ENCODE measurements around the gene PIP5KL1.

The PIP5KL1 gene

DNA sequence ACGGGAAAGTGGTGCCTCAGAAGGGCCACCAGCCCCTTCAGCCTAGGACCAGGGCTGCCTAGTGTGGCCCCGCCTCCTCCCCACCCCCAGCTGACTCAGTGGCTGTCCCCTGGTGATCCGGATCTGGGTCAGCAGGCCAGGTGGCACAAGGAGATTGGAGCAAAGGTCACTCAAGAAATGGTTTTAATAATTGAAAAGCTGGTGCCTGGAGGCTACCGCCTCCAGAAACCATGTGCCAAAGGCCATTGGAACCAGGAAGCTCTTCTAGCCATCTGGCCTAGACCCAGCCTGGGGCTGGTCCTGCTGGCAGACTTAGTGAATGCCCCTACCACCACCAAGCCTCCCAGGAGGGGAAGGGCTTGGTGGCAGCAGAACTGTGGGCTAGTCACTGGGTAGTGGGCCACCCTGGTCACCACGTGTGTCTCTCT is 15.2 kb downstream of the PIP5KL1 start:
- no peak for DNase-seq
- H3K27ac ChIP-seq = no peak overlapping the region
- no peaks in the 10 kb centered on the region for H3K9me3 ChIP-seq (ENCODE audit: severe bottlenecking)
- TF ChIP-seq, protein P1, sequence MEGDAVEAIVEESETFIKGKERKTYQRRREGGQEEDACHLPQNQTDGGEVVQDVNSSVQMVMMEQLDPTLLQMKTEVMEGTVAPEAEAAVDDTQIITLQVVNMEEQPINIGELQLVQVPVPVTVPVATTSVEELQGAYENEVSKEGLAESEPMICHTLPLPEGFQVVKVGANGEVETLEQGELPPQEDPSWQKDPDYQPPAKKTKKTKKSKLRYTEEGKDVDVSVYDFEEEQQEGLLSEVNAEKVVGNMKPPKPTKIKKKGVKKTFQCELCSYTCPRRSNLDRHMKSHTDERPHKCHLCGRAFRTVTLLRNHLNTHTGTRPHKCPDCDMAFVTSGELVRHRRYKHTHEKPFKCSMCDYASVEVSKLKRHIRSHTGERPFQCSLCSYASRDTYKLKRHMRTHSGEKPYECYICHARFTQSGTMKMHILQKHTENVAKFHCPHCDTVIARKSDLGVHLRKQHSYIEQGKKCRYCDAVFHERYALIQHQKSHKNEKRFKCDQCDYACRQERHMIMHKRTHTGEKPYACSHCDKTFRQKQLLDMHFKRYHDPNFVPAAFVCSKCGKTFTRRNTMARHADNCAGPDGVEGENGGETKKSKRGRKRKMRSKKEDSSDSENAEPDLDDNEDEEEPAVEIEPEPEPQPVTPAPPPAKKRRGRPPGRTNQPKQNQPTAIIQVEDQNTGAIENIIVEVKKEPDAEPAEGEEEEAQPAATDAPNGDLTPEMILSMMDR (IDR thresholded peaks at IDR 0.05; ENCODE audit: low read depth, low read length) = no peak
- H3K27me3 ChIP-seq (ENCODE audit: insufficient read depth, low read depth, severe bottlenecking) = no peaks in the 10 kb centered on the region
- no peak overlapping the region for H3K4me3 ChIP-seq (ENCODE audit: low read depth, low read length)
- H3K36me3 ChIP-seq = peaks cover 24% of the 10 kb centered on the region

DNA sequence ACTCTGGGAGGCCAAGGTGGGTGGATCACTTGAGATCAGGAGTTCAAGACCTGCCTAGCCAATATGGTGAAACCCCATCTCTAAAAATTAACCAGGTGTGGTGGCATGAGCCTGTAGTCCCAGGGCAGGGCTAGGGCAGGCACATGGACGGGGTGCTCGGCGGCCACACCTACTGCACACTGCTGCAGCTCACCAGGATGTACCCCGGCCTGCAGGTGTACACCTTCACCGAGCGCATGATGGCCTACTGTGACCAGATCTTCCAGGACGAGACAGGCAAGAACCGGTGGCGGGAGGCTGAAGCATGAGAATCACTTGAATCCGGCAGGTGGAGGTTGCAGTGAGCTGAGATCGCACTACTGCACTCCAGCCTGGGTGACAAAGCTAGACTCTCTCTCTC is 16.9 kb downstream of the PIP5KL1 start:
- Histone ChIP-seq H3K36me3 (peaks cover 27% of the 10 kb centered on the region), H3K9me3 (ENCODE audit: severe bottlenecking) (no peaks in the 10 kb centered on the region), H3K27ac (no peak overlapping the region), H3K4me3 (ENCODE audit: low read depth, low read length) (no peak overlapping the region), H3K27me3 (ENCODE audit: insufficient read depth, low read depth, severe bottlenecking) (no peaks in the 10 kb centered on the region)
- no peak for DNase-seq
- TF ChIP-seq, protein P1 (IDR thresholded peaks at IDR 0.05; ENCODE audit: low read depth, low read length) = no peak

DNA sequence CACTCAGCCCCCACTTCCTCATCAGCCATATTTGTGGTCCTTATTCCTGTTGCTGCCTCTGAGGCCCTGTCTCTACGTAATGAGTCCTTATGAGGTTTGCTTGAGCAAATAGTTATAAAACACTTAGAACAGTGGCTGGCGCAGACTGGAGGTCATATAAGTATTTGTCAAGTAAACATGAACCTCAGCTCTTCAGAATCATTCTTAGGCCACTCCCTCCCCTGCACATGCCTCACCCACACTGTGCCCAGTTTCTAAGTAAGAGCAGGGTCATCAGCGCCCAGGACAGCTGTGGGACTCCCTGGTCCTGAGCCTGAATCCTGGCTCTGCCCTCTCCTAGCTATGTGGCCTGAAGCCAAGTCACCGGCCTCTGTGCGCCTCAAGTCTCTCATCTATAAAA is 17.7 kb downstream of the PIP5KL1 start:
- DNase-seq = no peak
- Histone ChIP-seq H3K27me3 (ENCODE audit: insufficient read depth, low read depth, severe bottlenecking) (no peaks in the 10 kb centered on the region), H3K27ac (no peak overlapping the region), H3K9me3 (ENCODE audit: severe bottlenecking) (no peaks in the 10 kb centered on the region), H3K36me3 (peaks cover 28% of the 10 kb centered on the region), H3K4me3 (ENCODE audit: low read depth, low read length) (no peak overlapping the region)
- TF ChIP-seq, protein P1 (IDR thresholded peaks at IDR 0.05; ENCODE audit: low read depth, low read length) = no peak

DNA sequence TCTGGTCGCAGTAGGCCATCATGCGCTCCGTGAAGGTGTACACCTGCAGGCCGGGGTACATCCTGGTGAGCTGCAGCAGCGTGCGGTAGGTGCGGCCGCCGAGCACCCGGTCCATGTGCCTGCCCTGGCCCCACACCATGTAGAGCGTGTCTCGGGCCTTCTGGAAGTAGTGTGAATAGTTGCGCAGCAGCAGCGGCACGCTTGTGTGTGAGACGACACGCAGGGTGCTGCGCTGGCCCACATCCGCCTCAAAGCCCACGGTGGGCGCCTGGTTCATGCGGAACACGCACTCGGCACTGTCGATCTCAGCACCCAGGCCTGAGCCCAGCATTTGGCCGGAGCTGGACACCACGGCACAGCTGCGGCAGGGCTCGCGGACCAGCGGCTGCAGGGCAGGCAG is 18.3 kb downstream of the PIP5KL1 start:
- no peak overlapping the region for H3K27ac ChIP-seq
- no peak overlapping the region for H3K4me3 ChIP-seq (ENCODE audit: low read depth, low read length)
- peaks cover 28% of the 10 kb centered on the region for H3K36me3 ChIP-seq

DNA sequence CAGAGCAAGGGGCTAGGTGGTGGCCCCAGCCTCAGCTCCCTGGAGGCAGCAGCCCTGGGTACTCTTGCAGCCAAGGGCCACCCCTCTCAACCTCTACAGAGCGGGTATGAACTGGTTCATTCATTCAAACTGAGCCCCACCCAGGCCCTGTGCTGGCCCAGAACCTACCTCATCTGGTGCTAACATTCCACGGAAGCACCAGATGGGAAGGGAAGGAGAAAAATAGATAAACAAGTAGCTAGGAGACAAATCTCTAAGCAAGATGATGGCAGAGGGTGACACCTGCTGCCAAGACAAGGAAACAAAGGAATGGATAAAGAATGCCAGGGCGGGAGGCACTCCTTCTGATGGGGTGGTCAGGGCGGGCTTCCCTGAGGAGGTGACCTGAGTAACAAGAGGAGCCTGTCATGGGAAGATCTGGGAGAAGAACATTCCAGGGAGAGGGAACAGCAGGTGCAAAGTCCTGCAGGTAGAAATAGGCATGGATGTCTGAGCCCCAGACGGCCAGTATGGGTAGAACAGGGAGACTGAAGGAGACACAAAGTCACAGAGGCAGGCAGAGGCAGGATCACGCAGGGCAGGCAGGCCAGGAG is 19.9 kb downstream of the PIP5KL1 start:
- H3K36me3 ChIP-seq = peaks cover 28% of the 10 kb centered on the region
- peak; percentile 67 for DNase-seq
- H3K27ac ChIP-seq = peak overlapping the region; percentile 48
- H3K27me3 ChIP-seq (ENCODE audit: insufficient read depth, low read depth, severe bottlenecking) = no peaks in the 10 kb centered on the region
- no peak overlapping the region for H3K4me3 ChIP-seq (ENCODE audit: low read depth, low read length)
- TF ChIP-seq, protein P1 (IDR thresholded peaks at IDR 0.05; ENCODE audit: low read depth, low read length) = peak; percentile 57; the same call in 1 of the 2 replicates
- H3K9me3 ChIP-seq (ENCODE audit: severe bottlenecking) = no peaks in the 10 kb centered on the region

More for the DNA sequence above, 18.3 kb downstream of the PIP5KL1 start:
- H3K9me3 ChIP-seq (ENCODE audit: severe bottlenecking) = no peaks in the 10 kb centered on the region
- TF ChIP-seq, protein P1 (IDR thresholded peaks at IDR 0.05; ENCODE audit: low read depth, low read length) = no peak
- DNase-seq = no peak
- H3K27me3 ChIP-seq (ENCODE audit: insufficient read depth, low read depth, severe bottlenecking) = no peaks in the 10 kb centered on the region

DNA sequence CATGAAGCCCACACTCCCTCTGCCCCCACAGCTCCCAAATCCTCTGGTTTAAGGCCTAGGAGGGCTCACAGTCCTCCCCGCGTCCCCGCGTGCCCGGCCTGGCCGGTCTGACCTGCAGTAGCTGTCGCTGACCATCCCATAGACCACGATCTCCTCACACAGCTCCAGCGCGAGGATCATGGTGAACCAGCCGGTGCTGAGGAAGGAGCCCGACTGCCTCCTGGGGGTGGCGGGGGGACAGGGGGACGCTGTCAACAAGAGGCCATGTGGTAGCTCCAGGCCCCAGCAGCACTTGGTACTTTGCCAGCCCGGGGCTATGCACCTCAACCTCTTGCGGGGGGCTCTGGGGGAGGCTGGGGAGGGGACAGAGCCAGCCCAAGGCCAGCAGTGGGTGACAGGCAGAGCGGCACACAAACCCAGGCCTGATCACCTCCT is 20.7 kb downstream of the PIP5KL1 start:
- peaks cover 28% of the 10 kb centered on the region for H3K36me3 ChIP-seq
- no peaks in the 10 kb centered on the region for H3K9me3 ChIP-seq (ENCODE audit: severe bottlenecking)
- no peak overlapping the region for H3K4me3 ChIP-seq (ENCODE audit: low read depth, low read length)
- H3K27ac ChIP-seq = peak overlapping the region; percentile 48
- TF ChIP-seq, protein P1 (IDR thresholded peaks at IDR 0.05; ENCODE audit: low read depth, low read length) = no peak
- no peaks in the 10 kb centered on the region for H3K27me3 ChIP-seq (ENCODE audit: insufficient read depth, low read depth, severe bottlenecking)
- no peak for DNase-seq

Measured in WERI-Rb-1 (cell line).